ENCODE results near the gene ACAP2.
"Not testable (repeated sequence)": the region's sequence is repeated elsewhere in the genome, so short reads cannot be mapped to it uniquely, and the experiment has no call there.

The ACAP2 gene

DNA sequence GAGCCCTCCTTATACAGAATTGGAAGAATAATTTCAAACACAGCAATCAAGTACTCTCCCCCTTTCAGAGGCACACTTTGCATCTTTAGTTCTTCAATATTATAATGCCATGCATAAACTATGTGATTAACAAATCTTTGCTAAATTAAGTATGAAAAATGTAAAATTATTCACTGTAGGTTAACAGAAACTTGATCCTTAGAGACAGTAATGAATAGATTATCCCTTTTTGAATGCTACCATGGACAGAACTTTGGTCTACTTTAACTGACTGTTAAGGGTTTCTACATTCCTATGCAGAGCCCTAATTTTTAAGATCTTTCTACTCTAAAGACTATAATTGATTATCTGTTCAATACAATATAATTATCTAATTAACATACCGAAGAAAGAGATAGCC, 146.2 kb downstream of the ACAP2 start:
- no peaks in the 10 kb centered on the region for H3K9me2 ChIP-seq (replicated peaks; ENCODE audit: control insufficient read depth, low read length)
- no peaks in the 10 kb centered on the region for H3K4me1 ChIP-seq (ENCODE audit: control insufficient read depth, low read length)
- no peak overlapping the region for H3K4me2 ChIP-seq (ENCODE audit: low read length)
- H4K20me1 ChIP-seq (ENCODE audit: control insufficient read depth, insufficient read depth, low read depth, low read length): no peaks in the 10 kb centered on the region
- no peaks in the 10 kb centered on the region for H3K27me3 ChIP-seq (ENCODE audit: control insufficient read depth, low read length)
- H3K9me3 ChIP-seq (ENCODE audit: control insufficient read depth, insufficient read depth, low read length): no peaks in the 10 kb centered on the region
- no peaks in the 10 kb centered on the region for H3K79me2 ChIP-seq (ENCODE audit: control insufficient read depth, low read length)
- peaks cover 57% of the 10 kb centered on the region for H3K36me3 ChIP-seq (ENCODE audit: control insufficient read depth, low read length)
- TF ChIP-seq CTCF (IDR thresholded peaks at IDR 0.05; ENCODE audit: low read depth, low read length, poor library complexity, severe bottlenecking): no peak
- TF ChIP-seq EZH2phosphoT487 (IDR thresholded peaks at IDR 0.05; ENCODE audit: borderline replicate concordance, low read length): no peak
- no peak overlapping the region for H3K4me3 ChIP-seq (ENCODE audit: low read length)
- 0 out of 2 replicates have a peak, but pooled peaks cover 3% of the 10 kb centered on the region for H3F3A ChIP-seq (ENCODE audit: control insufficient read depth, insufficient read depth)
- H3K27ac ChIP-seq (ENCODE audit: low read depth, low read length): no peak overlapping the region

- H3K4me2 ChIP-seq (ENCODE audit: low read length): no peak overlapping the region
- no peak overlapping the region for H3K27ac ChIP-seq (ENCODE audit: low read depth, low read length)
- H4K20me1 ChIP-seq (ENCODE audit: control insufficient read depth, insufficient read depth, low read depth, low read length): no peaks in the 10 kb centered on the region
- no peaks in the 10 kb centered on the region for H3K9me3 ChIP-seq (ENCODE audit: control insufficient read depth, insufficient read depth, low read length)
- H3K9me2 ChIP-seq (replicated peaks; ENCODE audit: control insufficient read depth, low read length): no peaks in the 10 kb centered on the region
- no peak for TF ChIP-seq EZH2phosphoT487 (IDR thresholded peaks at IDR 0.05; ENCODE audit: borderline replicate concordance, low read length)
- H3K27me3 ChIP-seq (ENCODE audit: control insufficient read depth, low read length): no peaks in the 10 kb centered on the region
- H3K79me2 ChIP-seq (ENCODE audit: control insufficient read depth, low read length): no peaks in the 10 kb centered on the region
- H3K36me3 ChIP-seq (ENCODE audit: control insufficient read depth, low read length): peaks cover 63% of the 10 kb centered on the region
- no peaks in the 10 kb centered on the region for H3K4me1 ChIP-seq (ENCODE audit: control insufficient read depth, low read length)
- H3K4me3 ChIP-seq (ENCODE audit: low read length): no peak overlapping the region
- 0 out of 2 replicates have a peak, but pooled peaks cover 6% of the 10 kb centered on the region for H3F3A ChIP-seq (ENCODE audit: control insufficient read depth, insufficient read depth)
Observed at GRCh38 chr3:195291121-195291520, 151.7 kb downstream of the ACAP2 start.

DNA sequence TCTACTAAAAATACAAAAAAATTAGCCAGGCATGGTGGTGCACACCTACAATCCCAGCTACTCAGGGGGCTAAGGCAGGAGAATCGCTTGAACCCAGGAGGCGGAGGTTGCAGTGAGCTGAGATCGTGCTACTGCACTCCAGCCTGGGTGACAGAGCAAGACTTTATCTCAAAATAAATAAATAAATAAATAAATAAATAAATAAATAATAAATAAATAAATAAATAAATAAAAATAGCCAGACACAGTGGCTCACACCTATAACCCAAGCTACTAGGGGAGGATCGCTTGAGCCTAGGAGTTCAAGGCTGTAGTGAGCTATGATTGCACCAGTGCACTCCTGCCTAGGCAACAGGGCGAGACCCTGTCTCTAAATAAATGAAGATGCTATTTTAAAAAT, 152.2 kb downstream of the ACAP2 start:
- H3K27ac ChIP-seq (ENCODE audit: low read depth, low read length); H3K4me2 ChIP-seq (ENCODE audit: low read length); H3K9me3 ChIP-seq (ENCODE audit: control insufficient read depth, insufficient read depth, low read length); H3K27me3 ChIP-seq (ENCODE audit: control insufficient read depth, low read length); H3K4me1 ChIP-seq (ENCODE audit: control insufficient read depth, low read length); H4K20me1 ChIP-seq (ENCODE audit: control insufficient read depth, insufficient read depth, low read depth, low read length); H3K4me3 ChIP-seq (ENCODE audit: low read length); H3K79me2 ChIP-seq (ENCODE audit: control insufficient read depth, low read length); H3K9me2 ChIP-seq (replicated peaks; ENCODE audit: control insufficient read depth, low read length); H3F3A ChIP-seq (ENCODE audit: control insufficient read depth, insufficient read depth): not testable (repeated sequence)
- H3K36me3 ChIP-seq (ENCODE audit: control insufficient read depth, low read length): peaks cover 63% of the 10 kb centered on the region

- Histone ChIP-seq H3K27ac (ENCODE audit: low read depth, low read length) (no peak overlapping the region), H3K4me3 (ENCODE audit: low read length) (no peak overlapping the region), H3K36me3 (ENCODE audit: control insufficient read depth, low read length) (peaks cover 50% of the 10 kb centered on the region), H3K9me2 (replicated peaks; ENCODE audit: control insufficient read depth, low read length) (no peaks in the 10 kb centered on the region), H3K4me1 (ENCODE audit: control insufficient read depth, low read length) (peaks cover 6% of the 10 kb centered on the region; the same call in 1 of the 2 replicates), H4K20me1 (ENCODE audit: control insufficient read depth, insufficient read depth, low read depth, low read length) (no peaks in the 10 kb centered on the region), H3K27me3 (ENCODE audit: control insufficient read depth, low read length) (no peaks in the 10 kb centered on the region), H3K4me2 (ENCODE audit: low read length) (no peak overlapping the region), H3K9me3 (ENCODE audit: control insufficient read depth, insufficient read depth, low read length) (no peaks in the 10 kb centered on the region), H3F3A (ENCODE audit: control insufficient read depth, insufficient read depth) (0 out of 2 replicates have a peak, but pooled peaks cover 3% of the 10 kb centered on the region), H3K79me2 (ENCODE audit: control insufficient read depth, low read length) (no peaks in the 10 kb centered on the region)
- TF ChIP-seq EZH2phosphoT487 (IDR thresholded peaks at IDR 0.05; ENCODE audit: borderline replicate concordance, low read length) (no peak), CTCF (IDR thresholded peaks at IDR 0.05; ENCODE audit: low read depth, low read length, poor library complexity, severe bottlenecking) (no peak)
Observed at GRCh38 chr3:195286115-195286872, 156.5 kb downstream of the ACAP2 start.
